ENCODE measurements around the gene AHR. TPM values are rescaled to one million over a fixed set of nuclear protein-coding genes. Genes with fewer than 3 reads are reported as not detected.

The AHR gene
- total RNA-seq, 1 donor from 2014 or later = 17.1 TPM

GRCh38 chr7:17302575-17303142 is 4.2 kb downstream of the AHR start:
- intact Hi-C loops (cut with micrococcal nuclease) = loop anchor here (10.0 kb wide), 1 partner anchor 342 kb away; no protein-coding TSS in a partner anchor

DNA sequence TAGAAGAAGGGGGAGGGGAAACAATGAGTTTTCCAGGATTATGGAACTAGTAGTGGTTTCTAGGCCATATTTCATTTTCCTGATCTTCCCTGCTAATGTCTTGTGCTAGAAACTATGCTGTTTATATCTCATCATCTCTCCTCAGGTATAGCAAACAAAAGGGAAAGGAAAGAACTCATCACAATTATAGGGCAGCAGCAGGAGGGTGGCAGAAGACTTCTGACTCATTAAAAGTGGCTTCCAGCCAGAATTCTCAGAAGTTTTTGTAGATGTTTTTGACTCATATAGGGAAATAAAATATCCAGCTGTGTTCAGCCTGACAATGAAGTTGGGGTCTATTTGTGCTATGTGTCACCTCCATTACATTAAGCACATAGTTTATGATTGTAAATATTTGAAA is 6.5 kb downstream of the AHR start:
- intact Hi-C loops (cut with micrococcal nuclease) = loop anchor here (10.0 kb wide), 1 partner anchor 340 kb away; no protein-coding TSS in a partner anchor

DNA sequence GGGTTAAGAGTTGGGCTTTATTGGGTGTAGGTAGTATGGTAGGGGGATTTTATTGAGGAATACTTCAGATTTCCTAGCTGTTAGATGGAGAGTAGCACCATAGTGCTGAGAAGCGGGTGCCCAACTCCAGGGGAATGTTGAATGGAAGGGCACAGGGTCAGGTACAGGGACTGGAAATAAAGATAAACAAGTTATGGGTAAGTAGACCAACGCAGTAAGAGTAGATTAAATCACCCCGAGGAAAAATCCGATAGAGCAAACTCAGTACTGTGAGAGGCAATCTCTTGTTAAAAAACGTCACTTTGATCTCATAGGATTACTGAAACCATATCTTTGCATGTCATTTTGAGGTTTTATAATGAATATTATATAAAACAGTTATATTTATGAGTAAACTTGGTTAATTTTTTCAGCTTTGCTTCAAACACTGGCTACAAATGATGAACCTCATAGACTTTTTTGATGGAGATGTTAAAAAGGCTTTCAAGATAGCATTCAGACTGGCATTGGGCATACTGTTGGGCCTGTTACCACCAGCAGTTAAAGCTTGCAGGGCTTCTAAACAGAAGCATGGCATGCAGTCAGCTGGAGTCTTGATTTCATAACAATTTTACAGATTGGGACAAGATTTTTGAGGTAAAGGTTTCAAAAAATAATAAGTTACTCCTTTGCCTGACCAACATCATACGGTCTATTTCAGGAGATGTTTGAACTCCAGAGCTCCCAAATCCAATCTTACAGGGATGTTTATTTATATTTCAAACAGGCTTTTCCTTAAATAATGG is 7.1 kb downstream of the AHR start:
- intact Hi-C loops (cut with micrococcal nuclease) = loop anchor here (10.0 kb wide), 1 partner anchor 339 kb away; no protein-coding TSS in a partner anchor

GRCh38 chr7:17307000-17307399 is 8.5 kb downstream of the AHR start:
- intact Hi-C loops (cut with micrococcal nuclease) = loop anchor here (10.0 kb wide), 1 partner anchor 338 kb away; no protein-coding TSS in a partner anchor

- intact Hi-C loops (cut with micrococcal nuclease) = loop anchor here (10.0 kb wide), 1 partner anchor 337 kb away; no protein-coding TSS in a partner anchor
These were observed 9.1 kb downstream of the AHR start for GRCh38 chr7:17307558-17307957.

DNA sequence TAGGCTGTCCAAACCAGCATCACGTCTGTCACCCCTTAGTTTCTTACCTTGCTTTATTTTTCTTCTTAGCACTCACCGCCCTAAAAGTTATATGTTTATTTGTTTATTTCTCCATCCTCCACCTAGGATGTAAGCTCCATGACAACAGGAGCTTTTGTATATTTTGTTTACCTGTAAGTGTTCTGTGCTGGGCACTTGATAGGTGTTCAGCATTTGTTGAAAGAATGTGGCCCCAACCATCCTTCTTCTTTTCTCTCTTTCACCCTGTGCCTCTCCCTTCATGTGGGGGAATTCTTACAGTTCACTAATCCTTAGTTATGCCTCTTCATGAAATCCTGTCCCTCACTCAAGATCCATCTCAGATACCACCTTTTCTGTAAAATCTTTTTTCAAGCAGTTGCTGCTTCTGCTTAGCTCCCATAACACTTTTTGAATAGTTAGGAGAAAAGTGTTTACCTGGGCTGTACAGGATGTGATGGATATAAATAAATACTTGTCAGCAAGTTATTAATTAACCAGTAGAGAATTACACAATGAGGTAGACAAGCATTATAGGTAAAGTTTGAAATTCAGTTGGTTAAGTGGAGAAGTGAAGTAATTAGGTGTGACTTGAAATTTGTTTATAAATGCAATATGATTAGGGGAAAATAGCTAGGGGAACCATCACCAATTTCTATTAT is 9.7 kb downstream of the AHR start:
- intact Hi-C loops (cut with micrococcal nuclease) = loop anchor here (10.0 kb wide), 1 partner anchor 337 kb away; no protein-coding TSS in a partner anchor

DNA sequence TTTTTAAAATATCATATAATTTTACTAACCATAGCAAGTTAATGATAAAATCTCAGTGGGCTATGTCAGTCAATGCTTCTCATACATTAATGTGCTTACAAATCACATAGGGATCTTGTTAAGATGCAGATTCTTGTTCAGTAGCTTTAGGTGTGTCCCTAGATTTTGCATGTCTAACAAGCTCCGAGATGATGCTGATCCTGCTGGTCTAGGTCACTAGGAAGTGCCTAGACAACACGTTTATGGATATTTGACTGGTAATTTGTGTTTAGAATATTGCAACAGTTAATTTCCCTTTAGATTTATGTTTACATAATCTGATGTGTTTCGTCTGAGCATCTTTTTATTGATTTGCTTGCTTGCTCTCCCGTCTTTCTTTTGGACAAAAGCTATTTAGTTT is 12.7 kb downstream of the AHR start:
- intact Hi-C loops (cut with micrococcal nuclease) = no loop called here

- intact Hi-C loops (cut with micrococcal nuclease) = no loop called here
These were observed 13.5 kb downstream of the AHR start for GRCh38 chr7:17311952-17312351.

GRCh38 chr7:17312641-17313040 is 14.2 kb downstream of the AHR start:
- intact Hi-C loops (cut with micrococcal nuclease) = no loop called here

DNA sequence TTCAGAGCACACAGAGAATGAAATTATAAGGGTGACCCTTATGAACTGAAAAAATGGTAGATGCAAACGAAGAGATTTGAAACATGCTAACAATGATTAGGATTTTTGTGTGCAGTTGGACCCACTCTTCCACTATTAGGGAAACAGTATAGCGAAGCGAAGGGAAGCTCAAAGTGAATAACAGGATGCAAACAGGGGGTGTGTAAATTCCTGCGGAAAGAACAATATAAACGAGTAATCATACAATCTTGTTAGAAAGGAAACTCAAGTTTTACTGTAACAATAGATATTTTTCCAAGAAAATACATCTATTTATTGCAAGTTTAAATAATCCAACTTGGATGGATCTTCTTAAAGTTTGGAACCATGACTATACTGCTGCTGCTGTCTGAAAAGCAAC is 14.7 kb downstream of the AHR start:
- intact Hi-C loops (cut with micrococcal nuclease) = no loop called here

- intact Hi-C loops (cut with micrococcal nuclease) = no loop called here
These were observed 17.5 kb downstream of the AHR start for GRCh38 chr7:17315974-17316373.

DNA sequence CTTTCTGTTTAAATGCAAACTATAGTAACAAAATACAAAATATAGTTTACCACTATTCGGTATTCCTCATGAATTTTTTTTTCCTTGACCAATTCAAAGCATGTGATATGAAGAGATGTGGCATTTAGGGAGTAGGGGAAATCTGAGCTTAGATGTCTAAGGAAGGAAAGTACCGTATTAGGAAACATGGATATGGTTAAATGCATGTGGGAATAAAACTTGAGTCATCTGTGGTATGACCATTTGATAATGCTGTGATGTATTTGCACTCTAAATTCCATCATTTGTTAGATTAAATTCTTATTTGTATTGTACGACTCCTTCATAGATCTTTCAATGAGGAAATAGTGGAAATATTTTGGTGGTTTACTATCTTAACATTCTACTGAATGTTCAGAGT is 19.7 kb downstream of the AHR start:
- intact Hi-C loops (cut with micrococcal nuclease) = no loop called here

DNA sequence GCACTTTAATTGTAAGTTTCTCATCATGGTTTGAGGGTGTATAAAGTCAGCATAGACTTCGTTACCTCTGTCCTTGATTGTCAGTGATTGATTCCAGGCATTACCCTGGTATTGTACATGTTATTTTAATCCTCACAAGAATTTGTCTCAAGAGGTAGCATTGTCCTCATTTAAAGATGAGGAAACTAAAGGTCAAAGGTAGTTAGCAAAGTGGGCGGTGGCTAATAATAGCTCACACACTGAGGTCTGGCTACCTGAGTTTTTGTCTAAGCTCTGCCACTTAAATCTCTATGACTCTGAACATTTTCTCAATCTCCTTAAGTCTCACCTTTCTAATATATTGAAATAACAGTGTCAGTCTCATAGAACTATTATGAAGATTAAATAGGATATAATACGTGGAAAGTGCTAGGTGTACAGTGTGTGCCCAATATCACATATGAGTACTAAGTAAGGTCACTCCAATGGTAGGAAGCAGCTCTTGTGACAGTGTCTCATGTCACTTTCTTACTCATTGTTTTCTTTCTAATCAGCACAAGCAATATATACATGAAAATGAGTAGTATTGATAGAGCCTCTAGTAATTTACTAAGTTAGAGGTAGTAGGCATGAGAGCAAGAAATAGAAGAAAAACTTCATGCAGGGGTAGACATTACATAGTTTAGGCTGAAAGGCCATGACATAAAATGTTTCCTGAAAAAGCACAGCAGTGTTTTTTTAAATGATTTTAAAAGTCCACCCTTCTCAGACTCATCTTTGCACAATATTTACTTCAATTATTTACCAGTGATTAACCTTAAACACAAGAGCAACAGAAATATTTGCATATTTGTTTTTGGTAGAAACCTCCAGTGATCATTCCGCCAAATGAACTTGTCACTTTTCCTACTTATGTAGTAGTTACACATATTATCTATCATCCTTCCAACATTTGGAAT is 21.0 kb downstream of the AHR start:
- intact Hi-C loops (cut with micrococcal nuclease) = no loop called here

DNA sequence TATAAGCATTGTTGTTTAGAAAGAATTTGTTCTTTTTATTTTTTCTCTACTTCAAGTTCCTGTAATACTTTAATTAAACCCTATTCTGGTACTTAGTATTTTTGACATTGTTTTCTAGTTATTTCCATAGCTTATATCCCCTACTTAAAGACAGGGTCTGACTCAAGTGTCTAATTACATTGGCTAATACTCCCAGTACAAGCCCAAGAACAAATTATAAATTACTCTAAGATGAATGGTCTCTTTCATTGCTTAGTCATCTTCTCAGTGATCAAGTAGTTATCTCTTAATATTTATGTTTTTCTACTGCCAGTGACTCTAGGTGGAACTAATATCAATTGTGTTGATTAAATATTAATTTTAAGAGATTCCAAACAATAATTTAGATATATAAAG is 21.6 kb downstream of the AHR start:
- intact Hi-C loops (cut with micrococcal nuclease) = no loop called here

- intact Hi-C loops (cut with micrococcal nuclease) = no loop called here
These were observed 22.2 kb downstream of the AHR start for GRCh38 chr7:17320657-17321056.

GRCh38 chr7:17325364-17325763 is 26.9 kb downstream of the AHR start:
- intact Hi-C loops (cut with micrococcal nuclease) = no loop called here

DNA sequence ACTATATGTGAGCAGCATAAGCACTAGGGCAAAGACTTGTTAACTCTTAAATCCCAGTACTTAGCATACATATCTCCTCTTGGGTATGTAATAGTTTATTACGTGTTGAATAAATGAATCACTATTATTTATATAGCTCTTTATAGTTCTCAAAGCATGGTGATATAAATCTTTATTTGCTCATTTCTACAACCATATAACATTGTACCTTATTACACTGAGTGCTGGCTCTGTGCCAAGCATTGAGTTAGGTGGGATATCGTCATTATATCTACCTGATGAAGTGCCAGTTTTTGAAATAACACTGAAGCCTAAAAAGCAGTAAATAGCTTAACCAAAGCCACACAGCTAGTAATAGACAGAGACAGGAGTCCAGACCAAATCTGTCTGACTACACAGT is 27.9 kb downstream of the AHR start:
- intact Hi-C loops (cut with micrococcal nuclease) = no loop called here

DNA sequence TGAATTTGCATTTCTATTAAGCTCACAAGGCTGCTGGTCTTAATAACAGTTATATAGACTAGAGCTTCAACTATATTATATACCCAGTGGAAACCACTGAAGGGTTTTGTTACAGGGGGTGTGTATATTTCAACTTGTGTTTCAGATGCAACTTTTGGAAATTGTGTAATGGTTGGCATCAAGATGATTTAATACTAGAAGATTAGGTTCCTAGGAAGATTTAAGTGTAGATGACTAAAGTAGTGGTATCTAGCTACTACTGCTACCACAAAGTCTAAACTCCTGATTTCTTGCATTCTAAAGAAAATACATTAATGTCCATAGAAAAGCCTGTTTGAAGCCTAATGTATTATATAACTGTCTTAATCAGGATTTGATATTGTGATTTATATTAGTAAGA is 30.2 kb downstream of the AHR start:
- intact Hi-C loops (cut with micrococcal nuclease) = no loop called here

- intact Hi-C loops (cut with micrococcal nuclease) = no loop called here
These were observed 31.0 kb downstream of the AHR start for GRCh38 chr7:17329440-17329839.

GRCh38 chr7:17331891-17332501 is 33.5 kb downstream of the AHR start:
- intact Hi-C loops (cut with micrococcal nuclease) = no loop called here

DNA sequence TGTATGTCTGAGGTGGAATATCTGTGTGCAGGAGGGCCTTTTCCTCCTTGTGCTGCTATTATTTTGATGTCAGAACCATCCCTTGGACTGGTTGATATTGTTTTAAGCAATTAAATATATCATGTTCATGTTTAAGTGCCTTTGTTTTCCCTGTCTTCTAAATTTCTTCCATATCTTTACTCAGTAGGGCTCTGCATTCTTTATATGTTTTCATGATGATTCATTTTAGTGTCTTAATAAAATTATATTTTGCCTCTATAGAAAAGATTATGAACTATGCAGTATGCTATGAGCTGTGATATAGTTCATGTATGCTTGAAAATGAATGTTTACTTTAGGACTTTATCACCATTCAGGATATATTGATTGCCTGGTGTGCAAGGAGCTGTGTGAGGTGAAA is 34.8 kb downstream of the AHR start:
- intact Hi-C loops (cut with micrococcal nuclease) = no loop called here
